GM10266 (cell line): ENCODE measurements around the gene NLGN1.

Source experiments
- DNase-seq: peaks from one replicate; pipeline ENCODE4 v3.0.0; 2012; ENCODE audit errors: extremely low spot score
- TF ChIP-seq, protein P1 (sequence below): IDR thresholded peaks from 2 replicates; pipeline ENCODE4 v1.5.1; 2012; ENCODE audit warnings: mild to moderate bottlenecking, low read depth; ENCODE audit not compliant: control insufficient read depth, insufficient read depth; ENCODE audit errors: missing control alignments

Gene NLGN1

DNA sequence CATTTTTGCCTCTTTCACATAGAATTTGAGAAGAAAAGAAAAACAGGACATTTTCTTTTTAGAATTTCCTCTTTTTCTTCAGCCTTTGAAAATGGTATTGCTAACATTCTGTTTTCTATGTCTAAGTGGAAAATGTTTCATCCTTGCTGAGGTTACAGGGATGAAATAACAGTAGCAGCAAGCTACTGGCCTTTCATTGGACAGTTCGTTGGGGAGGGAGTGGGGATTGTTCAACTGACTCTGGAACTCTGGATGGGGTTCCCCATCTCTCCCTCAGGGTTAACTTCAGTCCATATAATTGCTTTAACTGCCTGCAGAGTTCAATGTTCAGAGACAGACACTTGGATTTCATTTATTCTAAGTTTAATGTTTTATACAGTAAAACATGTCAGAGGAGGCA lies 346.0 kb downstream of the NLGN1 start:
- TF ChIP-seq, protein P1, sequence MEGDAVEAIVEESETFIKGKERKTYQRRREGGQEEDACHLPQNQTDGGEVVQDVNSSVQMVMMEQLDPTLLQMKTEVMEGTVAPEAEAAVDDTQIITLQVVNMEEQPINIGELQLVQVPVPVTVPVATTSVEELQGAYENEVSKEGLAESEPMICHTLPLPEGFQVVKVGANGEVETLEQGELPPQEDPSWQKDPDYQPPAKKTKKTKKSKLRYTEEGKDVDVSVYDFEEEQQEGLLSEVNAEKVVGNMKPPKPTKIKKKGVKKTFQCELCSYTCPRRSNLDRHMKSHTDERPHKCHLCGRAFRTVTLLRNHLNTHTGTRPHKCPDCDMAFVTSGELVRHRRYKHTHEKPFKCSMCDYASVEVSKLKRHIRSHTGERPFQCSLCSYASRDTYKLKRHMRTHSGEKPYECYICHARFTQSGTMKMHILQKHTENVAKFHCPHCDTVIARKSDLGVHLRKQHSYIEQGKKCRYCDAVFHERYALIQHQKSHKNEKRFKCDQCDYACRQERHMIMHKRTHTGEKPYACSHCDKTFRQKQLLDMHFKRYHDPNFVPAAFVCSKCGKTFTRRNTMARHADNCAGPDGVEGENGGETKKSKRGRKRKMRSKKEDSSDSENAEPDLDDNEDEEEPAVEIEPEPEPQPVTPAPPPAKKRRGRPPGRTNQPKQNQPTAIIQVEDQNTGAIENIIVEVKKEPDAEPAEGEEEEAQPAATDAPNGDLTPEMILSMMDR, result no peak
- no peak for DNase-seq

DNA sequence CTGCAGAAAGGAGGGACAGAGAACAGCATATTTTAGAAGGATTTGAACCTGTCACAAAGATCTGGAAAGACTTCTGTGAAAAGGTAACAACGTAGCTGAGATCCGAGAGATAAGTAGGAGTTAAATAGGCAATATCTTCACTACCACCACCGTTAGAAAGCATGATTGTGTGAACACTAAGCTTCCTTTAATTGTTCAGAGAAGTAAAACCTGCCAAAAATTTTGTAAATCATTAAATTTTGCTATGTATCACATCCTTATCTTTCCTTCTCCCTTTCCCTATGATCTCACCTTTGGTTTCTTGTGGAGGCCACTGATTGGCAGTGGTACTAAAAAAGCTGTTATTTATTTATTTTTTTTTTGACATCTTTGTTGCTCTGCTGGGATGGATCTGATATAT lies 346.9 kb downstream of the NLGN1 start:
- DNase-seq, result no peak
- TF ChIP-seq, protein P1, result no peak

GRCh38 chr3:173744895-173745294 lies 347.4 kb downstream of the NLGN1 start:
- TF ChIP-seq, protein P1, result no peak
- no peak for DNase-seq

DNA sequence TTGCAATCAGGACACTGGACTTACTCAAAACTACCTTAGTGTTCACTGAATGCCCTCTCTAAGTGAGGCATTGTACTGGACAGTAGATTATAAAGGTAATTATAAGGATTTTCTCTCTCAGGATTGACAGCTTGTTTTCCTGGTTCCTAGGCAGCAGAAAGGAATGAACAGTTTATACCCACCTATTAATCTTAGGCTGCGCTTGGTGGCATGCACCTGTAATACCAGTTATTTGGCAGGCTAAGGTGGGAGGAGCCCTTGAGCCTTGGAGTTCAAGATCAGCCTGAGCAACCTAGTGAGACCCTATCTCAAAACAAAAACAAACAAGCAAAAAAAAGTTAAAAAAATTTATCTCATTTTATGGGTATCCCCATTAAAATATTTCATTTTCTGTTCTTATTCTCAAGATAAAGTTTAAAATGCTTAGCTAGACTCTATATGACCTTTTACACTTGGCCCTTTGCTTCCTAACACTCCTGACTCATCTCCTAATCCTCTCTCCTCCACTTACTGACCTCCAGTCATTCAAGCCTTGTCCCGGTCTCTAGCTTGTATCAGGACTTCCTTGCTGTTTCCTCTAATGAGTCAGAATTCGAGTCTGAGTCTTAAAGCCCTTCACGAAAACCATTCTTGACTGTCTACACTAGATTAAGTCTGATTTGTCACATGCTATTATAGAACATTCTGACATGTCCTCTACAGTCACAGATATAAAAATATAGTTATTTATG lies 348.6 kb downstream of the NLGN1 start:
- no peak for DNase-seq
- TF ChIP-seq, protein P1, result peak; percentile 5

DNA sequence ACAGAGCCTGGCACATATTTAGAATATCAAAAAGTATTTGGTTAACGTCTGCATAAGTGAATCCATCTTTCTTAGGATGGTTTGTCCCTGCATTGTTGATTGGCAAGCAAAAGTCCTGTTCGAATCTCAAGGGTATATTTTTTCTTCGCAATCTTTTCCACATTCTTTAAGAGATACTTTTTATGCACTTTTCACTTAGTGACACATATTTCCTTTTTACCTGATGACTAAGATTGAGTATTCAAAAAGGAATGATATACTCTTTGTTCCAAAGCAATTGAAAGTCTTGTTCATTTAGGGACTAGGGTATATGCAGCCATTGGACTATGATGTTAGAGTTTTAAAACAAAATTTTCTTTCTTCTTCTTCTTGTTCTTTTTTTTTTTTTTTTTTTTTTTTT lies 349.9 kb downstream of the NLGN1 start:
- TF ChIP-seq, protein P1, result no peak
- DNase-seq, result no peak

DNA sequence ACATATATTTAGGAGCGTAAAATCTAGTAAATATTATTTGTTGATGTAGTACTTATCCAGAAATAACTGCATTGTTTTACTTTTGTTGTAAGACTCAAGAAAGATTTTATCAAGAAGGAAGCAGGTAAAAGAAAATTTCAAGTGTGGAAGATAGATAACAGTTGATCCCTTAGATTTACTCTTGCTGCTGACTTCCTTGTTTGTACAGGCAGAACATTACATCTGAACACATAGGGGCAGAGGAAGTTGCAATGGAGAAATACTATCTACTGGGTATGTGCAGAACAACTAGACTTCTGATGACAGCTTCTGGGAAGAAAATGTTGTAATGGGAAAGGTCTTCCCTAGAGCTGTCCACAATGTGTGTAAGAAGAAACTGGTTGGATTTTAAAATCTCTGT lies 350.6 kb downstream of the NLGN1 start:
- no peak for DNase-seq
- TF ChIP-seq, protein P1, result no peak

GRCh38 chr3:173750095-173750494 lies 352.6 kb downstream of the NLGN1 start:
- TF ChIP-seq, protein P1, result no peak
- DNase-seq, result no peak
